Raji (cell line): ENCODE measurements around the gene ARL15.

ENCODE experiments used
- POLR2A ChIP-seq: IDR thresholded peaks from 2 replicates; pipeline ENCODE4 v1.6.1; 2011; ENCODE audit warnings: low read depth, low read length, control low read depth; ENCODE audit not compliant: insufficient read depth

Gene ARL15

DNA sequence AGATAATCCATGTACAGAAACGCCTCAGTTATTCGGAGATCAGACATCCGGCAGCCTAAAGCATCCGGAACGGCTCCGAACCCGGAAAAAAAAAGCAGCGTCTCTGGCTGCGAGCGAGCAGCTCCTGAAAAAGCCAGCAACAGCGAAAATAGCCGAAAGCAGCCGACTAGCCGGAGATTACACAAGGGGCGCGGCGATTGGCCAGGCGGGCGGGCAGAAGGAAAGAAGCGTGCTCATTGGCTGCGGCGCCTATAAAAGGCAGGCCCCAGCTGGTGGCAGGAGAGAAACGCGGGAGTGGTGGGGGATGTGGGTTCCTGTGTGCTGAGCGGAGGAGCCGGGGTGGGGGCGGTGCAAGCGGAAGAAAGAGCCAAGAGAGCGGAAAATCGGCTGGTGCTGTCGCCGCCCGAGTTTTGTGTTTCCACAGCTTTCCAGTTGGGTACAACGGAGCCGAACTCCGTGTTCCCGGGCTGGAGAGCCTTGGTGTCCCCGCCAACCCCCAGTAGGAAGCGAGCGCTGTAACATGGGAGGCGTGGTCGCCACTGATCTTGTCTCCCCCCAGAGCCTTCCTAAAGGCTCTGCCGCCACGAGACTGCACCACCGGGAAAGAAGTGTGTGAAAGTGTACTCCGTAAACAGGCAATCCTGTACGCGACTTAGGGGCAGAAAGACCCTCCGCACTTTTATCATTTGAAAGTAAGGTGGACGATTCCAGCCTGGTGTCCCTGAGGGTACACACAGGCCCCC lies at the start of gene ARL15:
ARL15 (minus strand) TSS at position 141 of the 743 bp plus-strand sequence.
- peak; percentile 98 for TF ChIP-seq POLR2A

DNA sequence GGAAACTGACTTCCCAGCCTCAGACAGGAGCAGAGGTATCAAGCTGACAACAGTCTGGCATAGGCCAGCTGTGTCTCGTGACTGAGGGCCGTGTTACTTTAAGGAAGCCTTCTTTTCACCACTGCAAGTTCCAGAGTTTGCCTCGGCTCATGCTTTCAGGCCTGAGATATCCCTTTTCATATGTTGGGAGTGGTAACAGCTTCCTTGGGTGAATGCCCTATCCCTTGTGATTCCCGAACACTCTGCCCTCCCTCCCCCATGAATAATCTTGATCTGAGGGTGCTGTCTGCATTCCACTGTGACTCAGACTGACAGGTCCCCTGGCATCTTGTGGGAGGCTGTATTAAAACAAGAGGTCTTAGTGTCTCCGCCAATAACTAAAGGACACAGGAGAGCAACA lies 49.7 kb upstream of the ARL15 start:
- no peak for TF ChIP-seq POLR2A

DNA sequence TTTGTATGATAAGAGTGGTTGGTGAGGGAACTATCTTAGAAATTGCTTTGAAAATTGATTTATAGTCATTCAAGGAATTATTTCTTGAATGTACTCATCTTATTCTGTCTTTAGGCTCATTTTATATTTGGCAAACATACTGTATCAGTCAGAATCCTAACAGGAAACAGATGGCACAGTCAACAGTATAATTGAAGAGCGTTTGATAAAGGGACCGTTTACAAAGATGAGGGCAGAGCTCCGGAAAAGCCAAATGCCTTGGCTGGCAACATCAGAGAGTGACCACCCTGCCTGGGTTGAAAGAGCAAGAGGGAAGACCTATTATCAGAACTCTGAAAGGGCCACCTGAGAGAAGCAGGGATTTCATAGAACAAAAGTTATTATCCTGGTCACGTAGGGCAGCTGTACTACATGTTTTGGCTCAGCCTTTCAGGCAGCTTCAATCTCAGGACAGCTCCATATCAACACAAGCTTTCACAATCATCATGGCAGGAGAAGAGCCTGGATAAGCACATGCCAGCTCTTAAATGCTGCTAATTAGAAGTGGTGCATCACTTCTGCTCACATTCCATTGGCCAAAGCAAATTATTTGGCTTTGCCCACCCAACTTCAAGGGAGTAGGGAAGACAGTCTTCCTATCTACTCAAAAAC lies 47.2 kb upstream of the ARL15 start:
- no peak for TF ChIP-seq POLR2A

DNA sequence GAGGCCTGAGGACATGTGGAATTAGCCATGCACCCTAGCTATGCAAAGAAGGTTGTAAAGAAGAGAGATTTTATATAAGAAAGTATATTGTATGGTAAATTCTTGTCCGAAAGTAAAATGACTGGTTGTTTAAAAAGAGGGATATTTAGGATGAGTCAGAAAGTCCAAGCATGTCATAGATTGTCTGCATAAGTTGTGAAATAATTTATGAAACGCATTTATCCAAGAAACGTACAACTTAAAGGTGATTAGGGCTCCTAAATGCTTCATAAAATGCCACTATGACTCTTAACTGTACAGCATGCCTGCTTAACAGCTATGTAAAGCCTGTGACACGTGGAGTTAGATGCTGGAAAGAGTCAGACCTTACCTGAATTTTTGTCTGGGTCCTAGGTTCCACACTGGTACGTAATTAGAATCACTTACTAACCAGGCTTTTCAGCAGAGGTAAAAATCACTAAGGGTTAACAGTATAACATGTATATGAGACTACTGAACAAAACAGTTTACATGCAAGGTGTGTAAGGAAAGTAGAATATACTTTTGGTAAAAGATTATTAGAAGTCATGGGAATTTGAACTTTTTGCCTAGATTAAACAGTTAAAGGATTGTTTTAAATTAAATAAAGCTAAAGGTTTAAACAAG lies 37.0 kb upstream of the ARL15 start:
- no peak for TF ChIP-seq POLR2A

DNA sequence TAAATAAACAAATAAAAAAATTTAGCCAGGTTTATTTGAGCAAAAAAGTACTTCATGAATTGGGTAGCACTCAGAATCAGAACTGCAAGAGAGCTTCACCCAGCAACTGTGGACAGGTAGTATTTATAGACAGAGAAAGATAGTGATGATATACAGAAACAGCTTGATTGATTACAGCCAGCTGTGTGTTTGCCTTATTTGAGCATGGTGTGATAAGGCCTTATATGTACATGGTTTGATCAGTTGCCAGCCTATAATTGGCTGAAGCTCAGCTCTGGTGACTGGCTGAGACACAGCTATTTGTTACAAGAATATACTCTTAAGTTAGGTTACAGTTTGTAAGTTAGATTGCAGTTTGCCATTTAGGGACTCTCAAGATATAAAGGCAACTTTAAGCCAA lies 34.3 kb upstream of the ARL15 start:
- no peak for TF ChIP-seq POLR2A

DNA sequence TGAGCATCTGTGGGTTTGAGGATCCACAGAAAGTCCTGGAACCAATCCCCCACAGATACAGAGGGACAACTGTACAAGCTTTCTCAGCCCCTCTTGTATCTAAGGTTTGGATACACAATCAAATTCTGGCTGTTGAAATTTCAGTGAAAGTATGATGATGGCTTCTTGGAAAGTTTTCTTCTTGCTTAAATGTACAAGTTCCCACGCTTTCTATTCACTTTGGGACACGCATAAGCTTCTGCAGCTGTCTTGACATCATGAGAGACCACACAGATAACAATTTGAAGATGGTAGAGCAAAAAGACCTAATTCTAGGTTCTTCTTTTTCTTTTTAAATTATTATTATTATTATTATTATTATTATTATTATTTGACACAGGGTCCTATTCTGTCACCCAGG lies 31.6 kb upstream of the ARL15 start:
- TF ChIP-seq POLR2A = no peak

DNA sequence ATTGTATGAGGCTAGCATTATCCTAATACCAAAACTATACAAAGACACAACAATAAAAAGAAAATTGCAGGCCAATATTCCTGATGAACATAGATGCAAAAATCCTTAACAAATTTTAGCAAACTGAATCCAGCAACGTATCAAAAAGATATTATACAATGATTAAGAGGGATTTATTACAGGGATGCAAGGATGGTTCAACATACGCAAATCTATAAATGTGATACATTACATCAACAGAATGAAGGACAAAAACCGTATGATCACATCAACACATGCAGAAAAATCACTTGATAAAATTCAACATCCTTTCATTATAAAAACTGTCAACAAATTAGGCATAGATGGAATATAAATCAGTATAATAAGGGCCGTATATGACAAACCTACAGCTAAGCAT lies 27.1 kb upstream of the ARL15 start:
- TF ChIP-seq POLR2A = no peak

DNA sequence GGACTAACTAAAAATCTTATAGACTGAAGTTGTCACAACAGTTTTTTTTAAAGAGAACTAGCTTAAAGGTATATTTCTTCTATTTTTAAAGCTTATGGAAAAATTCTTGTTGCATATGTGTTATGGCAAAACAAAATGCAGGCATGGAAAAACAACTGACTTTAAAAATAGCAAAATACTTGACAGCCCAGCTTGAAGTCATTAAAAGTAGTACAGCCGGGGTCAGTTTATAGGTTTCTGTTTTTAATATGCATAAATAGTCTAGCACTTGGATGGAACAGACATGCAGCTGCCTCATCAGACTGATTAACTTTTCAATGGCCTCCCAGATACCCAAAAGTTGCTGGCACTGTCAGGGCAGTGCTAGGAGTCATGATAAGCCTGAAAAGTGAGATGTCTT lies 22.3 kb upstream of the ARL15 start:
- no peak for TF ChIP-seq POLR2A

DNA sequence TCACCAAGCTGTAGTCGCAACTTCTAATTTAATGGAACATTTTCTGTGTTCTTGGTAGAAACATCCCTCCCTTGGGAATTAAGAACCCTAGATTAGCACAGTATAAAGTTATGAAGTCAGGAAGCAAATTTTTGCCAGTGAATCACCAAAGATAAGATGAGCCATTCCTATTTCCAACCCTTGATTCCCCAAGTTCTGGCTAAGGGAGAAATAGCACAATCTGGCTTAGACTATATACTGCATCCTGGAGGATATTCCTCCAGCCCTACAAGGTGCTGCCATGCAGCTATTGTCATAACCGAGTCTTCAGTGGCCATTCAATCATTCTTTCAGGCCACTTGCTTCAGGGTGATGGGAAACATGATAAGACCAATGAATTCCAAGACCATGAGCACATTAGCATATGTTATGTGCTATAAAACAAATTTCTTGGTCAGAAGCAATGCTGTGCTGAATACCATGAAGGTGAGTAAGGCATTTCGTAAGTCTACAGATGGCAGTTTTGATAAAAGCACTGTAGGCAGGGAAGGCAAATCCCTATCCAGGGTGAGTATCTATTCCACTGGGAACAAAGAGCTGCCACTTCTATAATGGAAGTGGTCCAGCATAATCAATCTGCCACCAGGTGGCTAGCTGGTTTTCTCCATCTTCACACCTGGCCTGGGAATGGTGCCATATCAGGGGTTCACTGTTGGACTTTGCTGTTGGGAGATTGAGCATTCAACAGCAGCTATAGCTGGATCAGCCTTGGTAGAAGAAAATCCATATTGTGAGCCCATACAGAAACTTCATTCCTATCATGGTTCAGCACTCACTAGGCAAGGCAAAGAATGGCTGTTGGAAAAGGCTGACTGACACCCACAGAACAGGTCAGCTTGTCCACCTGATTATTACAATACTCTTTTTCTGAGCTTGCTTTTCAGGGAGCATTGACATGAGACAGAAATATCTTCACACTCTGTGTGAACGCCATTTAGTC lies 19.6 kb upstream of the ARL15 start:
- TF ChIP-seq POLR2A = no peak

DNA sequence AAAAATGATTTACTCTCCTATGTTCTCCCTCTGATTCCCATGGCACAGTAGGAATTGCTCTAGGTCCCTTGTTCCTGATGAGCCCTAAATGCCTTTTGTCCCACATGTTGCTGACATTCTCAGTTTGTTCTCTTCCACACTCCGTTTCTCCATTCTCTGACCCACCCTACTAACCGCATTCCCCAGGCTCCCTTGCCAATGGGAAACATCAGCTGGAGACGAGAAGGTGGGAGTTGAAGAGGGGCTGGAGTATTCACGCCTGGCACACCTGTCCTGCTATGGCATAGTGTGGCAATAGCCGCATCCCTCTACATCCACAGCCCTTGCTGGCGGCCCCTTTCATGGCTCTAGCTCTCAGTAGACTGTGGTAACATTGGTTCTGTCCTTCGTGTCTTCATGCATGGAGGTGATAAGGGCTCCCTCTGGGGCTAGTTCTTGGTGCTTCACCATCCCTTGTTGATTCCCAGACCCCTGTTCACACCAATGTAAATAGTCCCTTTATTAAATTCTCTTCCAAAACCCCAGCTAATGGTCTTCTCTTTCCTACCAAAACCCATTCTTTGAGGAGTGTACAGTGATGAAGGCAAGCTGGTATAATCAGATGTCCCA lies 16.4 kb upstream of the ARL15 start:
- TF ChIP-seq POLR2A = no peak

DNA sequence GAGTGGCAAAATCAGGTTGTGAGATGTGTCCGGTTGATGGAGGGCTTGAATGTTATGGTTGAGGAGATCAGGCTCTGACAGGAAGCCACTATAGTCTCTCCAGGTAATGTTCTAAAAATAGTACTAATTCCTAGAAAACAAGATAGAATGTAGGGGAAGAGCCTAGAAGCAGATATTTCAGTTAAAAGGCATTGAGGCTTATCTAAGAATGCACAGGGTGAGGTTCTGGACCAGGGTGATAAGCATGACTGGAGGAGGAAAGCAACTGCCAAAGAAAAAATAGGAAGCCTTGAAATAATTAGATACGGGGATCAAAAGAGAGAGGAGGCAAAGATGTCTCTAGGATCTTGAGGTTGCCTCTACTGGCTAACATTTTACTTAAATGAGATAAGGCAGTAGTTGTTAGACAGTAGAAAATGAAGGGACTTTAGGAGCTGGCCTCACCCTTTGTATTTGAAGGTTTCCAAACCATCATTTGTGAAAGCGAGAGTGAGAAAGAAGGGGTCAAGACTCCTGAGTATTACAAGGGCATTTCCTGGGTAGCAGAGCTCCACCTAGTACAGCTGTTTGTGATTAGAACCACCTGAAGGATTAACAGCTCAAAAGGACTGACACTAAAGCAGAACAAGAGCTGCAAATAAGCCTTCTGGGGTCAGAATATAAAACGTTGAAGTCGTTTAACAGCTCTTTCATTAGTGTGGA lies 15.4 kb upstream of the ARL15 start:
- TF ChIP-seq POLR2A = no peak

DNA sequence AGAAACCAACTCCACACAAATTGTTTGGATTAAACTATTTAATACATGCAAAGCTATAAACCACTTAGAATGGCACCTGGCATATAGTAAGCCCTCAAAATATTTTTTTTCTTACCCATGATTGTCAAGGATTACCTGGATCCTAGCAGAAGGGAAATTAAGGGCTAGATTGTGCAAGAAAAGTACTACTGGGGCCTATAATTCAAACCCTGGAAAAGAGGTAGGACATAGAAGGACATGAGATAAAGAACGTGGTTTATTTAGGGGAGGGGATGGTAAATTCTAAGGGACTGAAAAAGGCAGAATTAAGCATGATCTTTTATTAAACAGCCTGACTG lies 14.9 kb upstream of the ARL15 start:
- no peak for TF ChIP-seq POLR2A

DNA sequence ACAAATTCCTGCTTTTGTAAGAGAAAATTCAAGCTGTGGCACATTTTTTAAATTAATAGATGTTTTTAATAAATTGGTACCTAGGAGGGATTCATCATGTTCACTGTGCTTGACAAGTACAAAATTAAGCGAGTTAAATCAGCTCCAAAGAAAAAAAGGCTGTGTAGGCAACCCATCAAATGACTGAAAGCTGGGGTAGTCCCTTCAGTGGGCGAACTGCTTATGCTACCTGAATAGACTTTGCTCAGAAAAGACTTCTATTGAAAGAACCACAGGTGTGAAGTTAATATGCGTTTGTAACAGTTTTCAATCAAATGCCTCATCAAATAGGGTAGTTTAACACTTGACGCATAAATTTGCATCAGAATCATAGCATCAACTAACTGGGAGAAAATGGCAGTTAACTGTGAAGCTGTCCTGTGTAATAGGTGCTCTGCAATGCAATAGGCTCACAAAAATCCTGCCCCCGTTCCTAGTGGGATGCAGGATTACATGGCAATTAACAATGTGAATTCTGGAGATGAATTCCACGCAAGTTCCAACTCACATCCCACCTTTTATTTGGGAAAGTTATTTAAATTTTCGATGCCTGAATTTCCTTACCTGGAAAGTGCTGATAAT lies 14.4 kb upstream of the ARL15 start:
- TF ChIP-seq POLR2A = no peak

DNA sequence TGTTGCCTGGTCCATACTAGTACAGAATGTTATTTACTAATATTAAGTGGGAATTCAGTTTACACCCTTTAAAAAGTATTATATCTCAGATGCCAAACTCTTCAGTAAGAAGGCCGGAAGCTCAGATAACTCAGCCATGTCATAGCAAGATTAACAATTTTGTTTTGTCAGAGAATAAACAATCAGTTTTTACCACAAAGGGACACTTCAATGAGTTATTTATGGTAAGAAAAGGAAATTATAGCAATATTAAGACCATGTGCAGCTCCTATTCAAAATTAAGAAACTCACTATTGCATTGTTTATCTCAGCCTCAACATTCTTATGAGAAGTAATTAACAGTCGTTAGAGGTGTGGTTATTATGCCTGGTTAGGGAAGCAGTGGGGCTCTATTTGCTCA lies 13.1 kb upstream of the ARL15 start:
- no peak for TF ChIP-seq POLR2A
